HL-60 (cell line): ENCODE results near the gene LRFN2.

Source experiments
- GABPA ChIP-seq: IDR thresholded peaks from 2 replicates; pipeline ENCODE4 v1.6.1; 2012; ENCODE audit warnings: low read depth
- POLR2AphosphoS5 ChIP-seq: IDR thresholded peaks from 2 replicates; pipeline ENCODE4 v1.6.1; 2012; ENCODE audit warnings: low read depth
- TF ChIP-seq, protein P1 (sequence below): IDR thresholded peaks from one replicate; pipeline ENCODE4 v1.5.1; 2011; ENCODE audit warnings: low read length, control low read depth, inconsistent platforms; ENCODE audit not compliant: insufficient read depth
- TF ChIP-seq, protein P2 (sequence below): IDR thresholded peaks from 2 replicates; pipeline ENCODE4 v1.6.1; 2012; ENCODE audit warnings: low read depth; ENCODE audit not compliant: insufficient replicate concordance

GRCh38 chr6:40406175-40406574 lies 181.0 kb downstream of the LRFN2 start:
- TF ChIP-seq, protein P1, sequence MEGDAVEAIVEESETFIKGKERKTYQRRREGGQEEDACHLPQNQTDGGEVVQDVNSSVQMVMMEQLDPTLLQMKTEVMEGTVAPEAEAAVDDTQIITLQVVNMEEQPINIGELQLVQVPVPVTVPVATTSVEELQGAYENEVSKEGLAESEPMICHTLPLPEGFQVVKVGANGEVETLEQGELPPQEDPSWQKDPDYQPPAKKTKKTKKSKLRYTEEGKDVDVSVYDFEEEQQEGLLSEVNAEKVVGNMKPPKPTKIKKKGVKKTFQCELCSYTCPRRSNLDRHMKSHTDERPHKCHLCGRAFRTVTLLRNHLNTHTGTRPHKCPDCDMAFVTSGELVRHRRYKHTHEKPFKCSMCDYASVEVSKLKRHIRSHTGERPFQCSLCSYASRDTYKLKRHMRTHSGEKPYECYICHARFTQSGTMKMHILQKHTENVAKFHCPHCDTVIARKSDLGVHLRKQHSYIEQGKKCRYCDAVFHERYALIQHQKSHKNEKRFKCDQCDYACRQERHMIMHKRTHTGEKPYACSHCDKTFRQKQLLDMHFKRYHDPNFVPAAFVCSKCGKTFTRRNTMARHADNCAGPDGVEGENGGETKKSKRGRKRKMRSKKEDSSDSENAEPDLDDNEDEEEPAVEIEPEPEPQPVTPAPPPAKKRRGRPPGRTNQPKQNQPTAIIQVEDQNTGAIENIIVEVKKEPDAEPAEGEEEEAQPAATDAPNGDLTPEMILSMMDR, result no peak
- TF ChIP-seq GABPA (no peak), POLR2AphosphoS5 (no peak)
- TF ChIP-seq, protein P2, sequence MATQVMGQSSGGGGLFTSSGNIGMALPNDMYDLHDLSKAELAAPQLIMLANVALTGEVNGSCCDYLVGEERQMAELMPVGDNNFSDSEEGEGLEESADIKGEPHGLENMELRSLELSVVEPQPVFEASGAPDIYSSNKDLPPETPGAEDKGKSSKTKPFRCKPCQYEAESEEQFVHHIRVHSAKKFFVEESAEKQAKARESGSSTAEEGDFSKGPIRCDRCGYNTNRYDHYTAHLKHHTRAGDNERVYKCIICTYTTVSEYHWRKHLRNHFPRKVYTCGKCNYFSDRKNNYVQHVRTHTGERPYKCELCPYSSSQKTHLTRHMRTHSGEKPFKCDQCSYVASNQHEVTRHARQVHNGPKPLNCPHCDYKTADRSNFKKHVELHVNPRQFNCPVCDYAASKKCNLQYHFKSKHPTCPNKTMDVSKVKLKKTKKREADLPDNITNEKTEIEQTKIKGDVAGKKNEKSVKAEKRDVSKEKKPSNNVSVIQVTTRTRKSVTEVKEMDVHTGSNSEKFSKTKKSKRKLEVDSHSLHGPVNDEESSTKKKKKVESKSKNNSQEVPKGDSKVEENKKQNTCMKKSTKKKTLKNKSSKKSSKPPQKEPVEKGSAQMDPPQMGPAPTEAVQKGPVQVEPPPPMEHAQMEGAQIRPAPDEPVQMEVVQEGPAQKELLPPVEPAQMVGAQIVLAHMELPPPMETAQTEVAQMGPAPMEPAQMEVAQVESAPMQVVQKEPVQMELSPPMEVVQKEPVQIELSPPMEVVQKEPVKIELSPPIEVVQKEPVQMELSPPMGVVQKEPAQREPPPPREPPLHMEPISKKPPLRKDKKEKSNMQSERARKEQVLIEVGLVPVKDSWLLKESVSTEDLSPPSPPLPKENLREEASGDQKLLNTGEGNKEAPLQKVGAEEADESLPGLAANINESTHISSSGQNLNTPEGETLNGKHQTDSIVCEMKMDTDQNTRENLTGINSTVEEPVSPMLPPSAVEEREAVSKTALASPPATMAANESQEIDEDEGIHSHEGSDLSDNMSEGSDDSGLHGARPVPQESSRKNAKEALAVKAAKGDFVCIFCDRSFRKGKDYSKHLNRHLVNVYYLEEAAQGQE, result no peak
